ENCODE data around the gene GJA5. TPM values are rescaled to one million over a fixed set of nuclear protein-coding genes. Genes with fewer than 3 reads are reported as not detected.

The GJA5 gene
- total RNA-seq, 1 experiment from 2014 or later = 0.39 TPM

DNA sequence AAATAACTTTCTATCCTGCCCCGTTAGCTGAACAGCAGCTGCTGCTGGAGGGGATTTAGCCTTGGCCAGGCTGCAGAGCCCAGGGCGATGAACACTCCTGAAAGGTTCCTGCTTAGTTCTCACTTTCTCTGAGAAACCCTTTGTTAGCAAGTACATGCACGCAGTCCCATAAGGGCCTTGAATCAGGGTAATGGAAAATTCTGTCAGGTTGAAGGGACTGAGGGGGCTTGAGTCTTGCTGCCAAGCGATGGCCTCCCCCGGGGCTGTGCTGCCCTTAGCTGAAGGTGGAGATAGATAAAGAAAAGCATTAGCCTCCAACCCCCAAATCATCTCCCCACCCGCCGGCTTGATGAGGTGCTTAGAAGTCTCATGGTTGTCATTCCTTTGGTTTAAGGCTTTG lies 7.9 kb downstream of the GJA5 start:
- H3K4ac ChIP-seq (ENCODE audit: low read depth, low read length) = no peak overlapping the region
- no peak overlapping the region for H4K8ac ChIP-seq (replicated peaks; ENCODE audit: insufficient read length, low read depth, low read length)
- no peak overlapping the region for H3K9ac ChIP-seq (ENCODE audit: extremely low read depth, insufficient read length, low read length)
- no peak overlapping the region for H3K4me2 ChIP-seq (ENCODE audit: insufficient read depth, insufficient read length, low read length)
- no peak overlapping the region for H2BK120ac ChIP-seq (ENCODE audit: low read depth, low read length, poor library complexity, severe bottlenecking)
- no peak overlapping the region for H2AK5ac ChIP-seq (ENCODE audit: insufficient read length, low read length)
- no peaks in the 10 kb centered on the region for H3K9me3 ChIP-seq (ENCODE audit: control insufficient read depth, low read depth, low read length)
- no peaks in the 10 kb centered on the region for H3K79me1 ChIP-seq (ENCODE audit: insufficient read depth, low read depth, low read length, poor library complexity, severe bottlenecking)
- H2BK20ac ChIP-seq (ENCODE audit: low read depth, low read length, poor library complexity, severe bottlenecking) = no peak overlapping the region
- no peak overlapping the region for H3K56ac ChIP-seq (ENCODE audit: insufficient read length, low read depth, low read length)
- Mint-ChIP-seq H3K4me1 (peaks cover 6 to 7% of the 10 kb centered on the region in 2 experiments), H3K27ac (no peak overlapping the region), H3K9me3 (no peaks in the 10 kb centered on the region), H3K27me3 (ENCODE audit: low read depth) (peaks cover 1% of the 10 kb centered on the region), H3K4me3 (no peak overlapping the region), H3K36me3 (ENCODE audit: insufficient read depth in 1 of 3, low read depth in 3 of 3) (no peaks in the 10 kb centered on the region)
- H3K18ac ChIP-seq (ENCODE audit: insufficient read length, low read depth, low read length) = no peak overlapping the region
- no peak overlapping the region for H2BK15ac ChIP-seq (ENCODE audit: low read depth, low read length)
- H4K91ac ChIP-seq (ENCODE audit: insufficient read length, low read depth, low read length) = no peak overlapping the region
- no peak overlapping the region for H3T11ph ChIP-seq (ENCODE audit: low read length)
- no peak overlapping the region for H3K23ac ChIP-seq (ENCODE audit: insufficient read length, low read depth, low read length)
- H2BK12ac ChIP-seq (ENCODE audit: insufficient read length, low read depth, low read length) = no peak overlapping the region
- no peak overlapping the region for H2BK5ac ChIP-seq (ENCODE audit: insufficient read length, low read length)
- H3K27ac ChIP-seq (ENCODE audit: insufficient read length, low read depth, low read length) = no peak overlapping the region
- no peaks in the 10 kb centered on the region for H3K4me1 ChIP-seq (ENCODE audit: insufficient read depth, low read length)
- WGBS (ENCODE audit: extremely low coverage, insufficient read length, low lambda C conversion rate) = no CpG with 5 or more reads among the region's 7 CpGs
- no peaks in the 10 kb centered on the region for H3K79me2 ChIP-seq (ENCODE audit: insufficient read depth, low read length)
- no peak for DNase-seq
- no peak overlapping the region for H4K5ac ChIP-seq (ENCODE audit: insufficient read length, low read depth, low read length)
- no peak overlapping the region for H2AFZ ChIP-seq (ENCODE audit: low read length)
- H3K27me3 ChIP-seq (ENCODE audit: insufficient read depth, low read length) = no peaks in the 10 kb centered on the region
- H3K23me2 ChIP-seq (ENCODE audit: insufficient read length, low read depth, low read length, poor library complexity, severe bottlenecking) = no peaks in the 10 kb centered on the region
- H4K20me1 ChIP-seq (ENCODE audit: control insufficient read depth, insufficient read depth, insufficient read length) = no peaks in the 10 kb centered on the region
- TF ChIP-seq, protein P1, sequence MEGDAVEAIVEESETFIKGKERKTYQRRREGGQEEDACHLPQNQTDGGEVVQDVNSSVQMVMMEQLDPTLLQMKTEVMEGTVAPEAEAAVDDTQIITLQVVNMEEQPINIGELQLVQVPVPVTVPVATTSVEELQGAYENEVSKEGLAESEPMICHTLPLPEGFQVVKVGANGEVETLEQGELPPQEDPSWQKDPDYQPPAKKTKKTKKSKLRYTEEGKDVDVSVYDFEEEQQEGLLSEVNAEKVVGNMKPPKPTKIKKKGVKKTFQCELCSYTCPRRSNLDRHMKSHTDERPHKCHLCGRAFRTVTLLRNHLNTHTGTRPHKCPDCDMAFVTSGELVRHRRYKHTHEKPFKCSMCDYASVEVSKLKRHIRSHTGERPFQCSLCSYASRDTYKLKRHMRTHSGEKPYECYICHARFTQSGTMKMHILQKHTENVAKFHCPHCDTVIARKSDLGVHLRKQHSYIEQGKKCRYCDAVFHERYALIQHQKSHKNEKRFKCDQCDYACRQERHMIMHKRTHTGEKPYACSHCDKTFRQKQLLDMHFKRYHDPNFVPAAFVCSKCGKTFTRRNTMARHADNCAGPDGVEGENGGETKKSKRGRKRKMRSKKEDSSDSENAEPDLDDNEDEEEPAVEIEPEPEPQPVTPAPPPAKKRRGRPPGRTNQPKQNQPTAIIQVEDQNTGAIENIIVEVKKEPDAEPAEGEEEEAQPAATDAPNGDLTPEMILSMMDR (conservative IDR thresholded peaks at IDR 0.05) = no peak
- no peak overlapping the region for H3K14ac ChIP-seq (ENCODE audit: insufficient read depth, low read length)
